BLaER1 (cell line): Measurements from ENCODE around the gene FTSJ1.

Source experiments
- H3K27ac ChIP-seq: shearing (Covaris generic); formaldehyde crosslinking; 2 replicates; pipeline ENCODE4 v1.8.1; 2022
- H3K27me3 ChIP-seq: shearing (Covaris generic); formaldehyde crosslinking; 2 replicates; pipeline ENCODE4 v1.8.1; 2022
- H3K36me3 ChIP-seq: shearing (Covaris generic); formaldehyde crosslinking; 2 replicates; pipeline ENCODE4 v1.8.1; 2022
- H3K4me1 ChIP-seq: shearing (Covaris generic); formaldehyde crosslinking; 2 replicates; pipeline ENCODE4 v1.8.1; 2022
- H3K4me2 ChIP-seq: shearing (Covaris generic); formaldehyde crosslinking; 2 replicates; pipeline ENCODE4 v1.8.1; 2022
- H3K4me3 ChIP-seq: shearing (Covaris generic); formaldehyde crosslinking; 2 replicates; pipeline ENCODE4 v1.8.1; 2022
- H3K9ac ChIP-seq: shearing (Covaris generic); formaldehyde crosslinking; 2 replicates; pipeline ENCODE4 v1.8.1; 2022
- H3K9me3 ChIP-seq: shearing (Covaris generic); formaldehyde crosslinking; 2 replicates; pipeline ENCODE4 v1.8.1; 2022
- H4K20me1 ChIP-seq: shearing (Covaris generic); formaldehyde crosslinking; 2 replicates; pipeline ENCODE4 v1.8.1; 2022
- Cebpa-rat ChIP-seq: shearing (Covaris generic); IDR thresholded peaks from 2 replicates; pipeline ENCODE4 v1.8.1; 2022

The FTSJ1 gene

DNA sequence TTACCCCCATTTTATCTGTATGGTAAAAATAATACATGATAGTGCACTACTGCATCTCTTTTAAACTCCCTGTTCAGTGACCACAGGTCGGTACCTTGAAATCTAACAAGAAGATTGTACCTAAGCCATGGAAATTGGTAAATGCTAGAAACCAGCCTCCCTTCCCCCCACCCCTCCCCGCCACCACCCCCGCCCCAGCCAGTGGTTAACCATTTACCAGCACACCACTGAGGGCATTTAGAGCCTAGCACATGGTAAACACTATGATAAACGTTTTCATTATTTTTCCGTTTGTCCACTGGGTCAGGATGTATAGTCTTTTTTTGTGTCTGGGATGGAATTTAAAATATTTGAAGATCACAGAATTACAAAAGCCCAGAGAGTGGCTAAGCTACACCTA lies 703 bp upstream of the FTSJ1 start:
- H3K4me2 ChIP-seq: peak overlapping the region; percentile 75
- TF ChIP-seq Cebpa-rat: no peak
- H3K9me3 ChIP-seq: no peaks in the 10 kb centered on the region
- peaks cover 27% of the 10 kb centered on the region for H3K4me1 ChIP-seq
- H4K20me1 ChIP-seq: peaks cover 33% of the 10 kb centered on the region
- H3K36me3 ChIP-seq: peaks cover 22% of the 10 kb centered on the region
- peak overlapping the region; percentile 83 for H3K27ac ChIP-seq
- H3K4me3 ChIP-seq: peak overlapping the region; percentile 82
- peak overlapping the region; percentile 85 for H3K9ac ChIP-seq
- peaks cover 29% of the 10 kb centered on the region for H3K27me3 ChIP-seq

DNA sequence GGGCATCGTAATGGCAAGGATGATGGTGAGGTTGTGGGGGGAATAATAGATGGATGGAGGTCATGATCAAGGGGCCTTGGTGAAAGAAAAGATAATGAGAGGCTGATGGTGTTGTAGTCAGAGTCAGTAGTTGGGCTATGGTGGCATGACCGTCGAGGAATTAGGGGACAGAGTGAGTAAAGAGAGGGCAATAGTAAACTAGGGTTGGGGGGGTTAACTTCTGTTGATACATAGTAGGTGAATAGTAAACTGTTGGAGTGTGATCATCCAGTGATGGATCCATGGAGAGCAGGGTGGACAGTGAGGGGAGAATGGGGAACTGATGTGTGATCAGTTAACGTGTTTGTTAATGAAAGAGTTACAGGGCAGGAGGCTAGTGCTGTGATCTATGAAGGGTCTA lies 920 bp downstream of the FTSJ1 start:
- Histone ChIP-seq H3K27me3 (peaks cover 33% of the 10 kb centered on the region), H3K9ac (peak overlapping the region; percentile 85), H3K4me2 (peak overlapping the region; percentile 82), H3K27ac (peak overlapping the region; percentile 83; the same call in 1 of the 2 replicates), H3K9me3 (no peaks in the 10 kb centered on the region), H3K4me3 (peak overlapping the region; percentile 82), H4K20me1 (peaks cover 43% of the 10 kb centered on the region), H3K4me1 (peaks cover 27% of the 10 kb centered on the region), H3K36me3 (peaks cover 39% of the 10 kb centered on the region)
- TF ChIP-seq Cebpa-rat: no peak

DNA sequence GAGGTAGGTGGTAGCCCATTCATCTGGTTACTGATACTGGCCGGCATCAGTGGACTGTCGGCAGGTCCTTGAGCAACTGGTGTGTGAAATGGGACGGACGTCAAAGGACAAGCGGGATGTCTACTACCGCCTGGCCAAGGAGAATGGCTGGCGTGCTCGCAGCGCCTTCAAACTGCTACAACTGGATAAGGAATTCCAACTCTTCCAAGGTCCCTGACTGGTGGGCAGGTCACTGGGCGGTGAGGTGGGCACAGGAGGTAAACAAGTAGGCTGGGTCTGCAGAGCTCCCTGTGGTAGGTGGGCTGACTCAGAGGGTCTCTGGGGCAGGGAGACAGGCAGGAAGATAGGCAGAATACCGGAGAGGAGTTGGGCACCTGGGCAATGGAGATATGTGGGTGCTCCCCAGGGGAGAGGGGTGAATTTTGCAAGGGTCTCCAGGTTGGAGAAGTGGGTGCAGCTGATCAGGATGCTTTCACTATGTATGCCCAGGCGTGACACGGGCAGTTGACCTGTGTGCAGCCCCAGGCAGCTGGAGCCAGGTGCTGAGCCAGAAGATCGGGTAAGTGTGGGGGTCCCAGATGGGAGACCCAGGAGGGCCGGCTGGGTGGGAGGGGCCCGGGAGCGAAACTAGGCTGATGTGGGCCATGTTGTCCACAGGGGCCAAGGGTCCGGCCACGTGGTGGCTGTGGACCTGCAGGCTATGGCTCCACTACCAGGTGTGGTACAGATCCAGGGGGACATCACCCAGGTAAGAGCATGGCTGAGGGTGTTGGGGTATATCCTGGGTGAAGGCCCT lies 2.2 kb downstream of the FTSJ1 start:
- Histone ChIP-seq H3K9ac (no peak overlapping the region), H3K27me3 (peaks cover 34% of the 10 kb centered on the region), H3K9me3 (no peaks in the 10 kb centered on the region), H3K4me1 (peaks cover 27% of the 10 kb centered on the region), H3K4me3 (no peak overlapping the region), H3K4me2 (peak overlapping the region; percentile 82), H3K36me3 (peaks cover 47% of the 10 kb centered on the region), H3K27ac (no peak overlapping the region), H4K20me1 (peaks cover 49% of the 10 kb centered on the region)
- no peak for TF ChIP-seq Cebpa-rat

DNA sequence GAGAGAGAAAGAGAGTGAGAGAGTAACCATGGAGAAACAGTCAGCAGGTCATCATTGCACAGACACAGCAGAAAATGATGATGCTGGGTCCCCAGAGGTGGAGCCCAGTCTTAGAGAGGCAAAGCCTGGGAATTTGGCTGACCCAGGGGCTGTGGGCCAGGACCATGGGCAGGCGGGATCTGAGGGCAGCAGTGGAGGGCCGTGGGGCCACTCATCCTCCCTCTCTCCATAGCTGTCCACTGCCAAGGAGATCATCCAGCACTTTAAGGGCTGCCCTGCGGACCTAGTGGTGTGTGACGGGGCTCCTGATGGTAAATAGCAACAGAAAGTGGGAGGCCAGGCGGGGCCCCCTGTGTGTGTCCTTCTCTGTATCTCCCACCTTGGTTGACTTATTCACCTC lies 2.8 kb downstream of the FTSJ1 start:
- Histone ChIP-seq H3K4me1 (peaks cover 21% of the 10 kb centered on the region), H3K27me3 (peaks cover 36% of the 10 kb centered on the region), H3K4me2 (no peak overlapping the region), H3K9ac (no peak overlapping the region), H3K27ac (no peak overlapping the region), H3K36me3 (peaks cover 53% of the 10 kb centered on the region), H3K9me3 (no peaks in the 10 kb centered on the region), H3K4me3 (no peak overlapping the region), H4K20me1 (peaks cover 49% of the 10 kb centered on the region)
- TF ChIP-seq Cebpa-rat: no peak

DNA sequence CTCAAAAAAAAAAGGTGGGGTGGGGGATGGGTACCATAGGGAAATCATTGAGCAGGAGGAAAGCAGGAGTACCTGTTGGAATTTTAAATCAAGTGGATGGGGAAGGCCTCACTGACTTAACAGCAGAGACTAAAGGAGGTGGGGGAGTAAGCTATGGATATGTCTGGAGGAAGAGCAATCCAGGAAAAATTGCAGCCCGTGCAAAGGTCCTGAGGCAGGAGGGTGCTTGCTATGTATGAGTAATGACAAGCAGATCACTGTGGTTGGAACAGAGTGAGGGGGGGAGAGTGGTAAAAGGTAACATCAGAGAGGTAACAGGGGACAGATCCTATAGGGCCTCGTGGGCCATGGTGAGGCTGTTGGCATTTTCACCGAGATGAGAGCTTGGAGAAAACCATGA lies 4.1 kb downstream of the FTSJ1 start:
- peaks cover 65% of the 10 kb centered on the region for H3K36me3 ChIP-seq
- H3K4me3 ChIP-seq: no peak overlapping the region
- no peak overlapping the region for H3K27ac ChIP-seq
- peaks cover 47% of the 10 kb centered on the region for H3K27me3 ChIP-seq
- H4K20me1 ChIP-seq: peaks cover 49% of the 10 kb centered on the region
- no peak overlapping the region for H3K4me2 ChIP-seq
- no peak overlapping the region for H3K9ac ChIP-seq
- peaks cover 8% of the 10 kb centered on the region for H3K4me1 ChIP-seq
- H3K9me3 ChIP-seq: no peaks in the 10 kb centered on the region
- TF ChIP-seq Cebpa-rat: no peak

DNA sequence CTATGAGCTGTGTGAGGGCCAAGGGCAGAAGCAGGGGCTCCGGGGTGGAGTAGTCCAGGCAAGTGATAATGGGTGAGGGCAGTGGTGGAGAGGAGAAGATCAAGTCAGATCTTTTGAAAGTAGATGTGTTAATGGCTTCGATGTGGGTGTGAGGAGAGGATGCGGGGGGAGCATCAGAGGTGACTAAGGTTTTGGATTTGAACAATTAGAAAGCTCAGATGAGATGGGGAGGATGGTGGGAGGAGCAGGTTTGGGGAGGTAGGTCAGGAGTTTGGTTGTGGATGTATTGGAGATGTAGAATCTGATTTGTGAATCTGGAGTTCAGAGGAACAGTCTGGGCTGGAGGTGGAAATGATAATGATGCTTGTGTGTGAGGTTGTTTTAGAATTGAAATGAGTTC lies 4.6 kb downstream of the FTSJ1 start:
- Histone ChIP-seq H3K9me3 (no peaks in the 10 kb centered on the region), H4K20me1 (peaks cover 49% of the 10 kb centered on the region), H3K27me3 (peaks cover 50% of the 10 kb centered on the region), H3K4me3 (no peak overlapping the region), H3K4me2 (no peak overlapping the region), H3K36me3 (peaks cover 65% of the 10 kb centered on the region), H3K9ac (no peak overlapping the region), H3K27ac (no peak overlapping the region), H3K4me1 (peaks cover 7% of the 10 kb centered on the region; the same call in 1 of the 2 replicates)
- TF ChIP-seq Cebpa-rat: no peak

DNA sequence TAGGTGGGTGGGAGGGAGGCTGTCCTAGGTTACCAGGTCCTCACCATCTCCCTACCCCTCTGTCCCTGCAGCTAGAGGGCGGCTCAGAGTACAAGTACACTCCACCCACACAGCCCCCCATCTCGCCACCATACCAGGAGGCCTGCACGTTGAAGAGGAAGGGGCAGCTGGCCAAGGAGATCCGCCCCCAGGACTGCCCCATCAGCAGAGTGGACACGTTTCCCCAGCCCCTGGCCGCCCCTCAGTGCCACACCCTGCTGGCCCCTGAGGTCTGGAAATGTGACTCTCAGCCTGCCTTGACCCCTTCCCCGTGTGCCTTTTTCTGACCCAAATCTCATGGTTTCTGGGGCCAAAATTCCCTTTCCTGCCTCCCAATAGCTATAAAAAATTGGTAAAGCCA lies 6.5 kb downstream of the FTSJ1 start:
- Histone ChIP-seq H3K9me3 (no peaks in the 10 kb centered on the region), H3K4me2 (no peak overlapping the region), H3K4me3 (no peak overlapping the region), H3K9ac (no peak overlapping the region), H3K27ac (no peak overlapping the region), H3K36me3 (peaks cover 74% of the 10 kb centered on the region), H3K27me3 (peaks cover 61% of the 10 kb centered on the region), H4K20me1 (peaks cover 43% of the 10 kb centered on the region), H3K4me1 (no peaks in the 10 kb centered on the region)
- no peak for TF ChIP-seq Cebpa-rat

DNA sequence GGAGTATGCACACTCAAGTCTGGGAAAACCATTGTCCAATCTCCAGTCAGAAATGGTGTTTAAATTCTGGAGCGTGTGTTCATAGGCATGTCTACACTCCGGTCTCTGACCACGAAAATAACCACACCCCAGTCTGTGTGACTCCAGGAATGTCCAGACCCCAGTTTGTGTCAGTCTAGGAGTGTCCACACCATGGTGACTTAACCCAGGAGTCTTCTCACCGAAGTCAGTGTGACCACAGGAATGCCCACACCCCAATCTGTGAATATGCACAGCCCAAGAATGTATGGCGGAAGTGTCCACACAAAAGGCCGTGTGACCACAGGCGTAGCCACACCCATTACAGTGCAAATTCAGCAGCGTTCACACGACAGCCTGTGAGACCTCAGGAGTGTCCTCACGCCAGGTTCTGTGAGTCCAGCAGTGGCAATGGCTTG lies 11.4 kb downstream of the FTSJ1 start:
- no peak overlapping the region for H3K27ac ChIP-seq

DNA sequence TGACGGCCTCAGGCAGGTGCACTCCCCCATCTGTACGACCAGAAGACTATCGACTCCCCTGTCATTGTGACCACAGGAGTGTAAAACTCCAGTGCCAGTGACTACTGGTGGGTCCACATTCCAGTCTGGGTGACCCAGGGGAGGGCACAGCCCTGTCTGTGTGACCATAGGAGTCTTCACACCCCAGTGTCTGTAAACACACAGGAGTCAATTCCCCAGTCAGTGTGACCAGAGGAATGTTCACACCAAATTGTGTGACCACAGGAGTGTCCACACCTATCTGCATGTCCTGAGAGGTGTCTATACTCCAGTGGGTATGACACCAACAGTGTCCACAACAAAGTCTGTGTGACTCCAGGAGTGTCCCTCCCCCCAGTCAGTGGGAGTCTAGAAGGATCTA lies 12.0 kb downstream of the FTSJ1 start:
- Histone ChIP-seq H4K20me1 (no peaks in the 10 kb centered on the region; the same call in 1 of the 2 replicates), H3K27ac (no peak overlapping the region)
- no peak for TF ChIP-seq Cebpa-rat

More for the DNA sequence above, 11.4 kb downstream of the FTSJ1 start:
- Histone ChIP-seq H3K36me3 (peaks cover 34% of the 10 kb centered on the region), H3K9ac (no peak overlapping the region), H3K9me3 (no peaks in the 10 kb centered on the region), H3K4me2 (no peak overlapping the region), H4K20me1 (peaks cover 3% of the 10 kb centered on the region; the same call in 1 of the 2 replicates), H3K4me1 (peaks cover 9% of the 10 kb centered on the region), H3K4me3 (no peak overlapping the region), H3K27me3 (peaks cover 75% of the 10 kb centered on the region)
- no peak for TF ChIP-seq Cebpa-rat

DNA sequence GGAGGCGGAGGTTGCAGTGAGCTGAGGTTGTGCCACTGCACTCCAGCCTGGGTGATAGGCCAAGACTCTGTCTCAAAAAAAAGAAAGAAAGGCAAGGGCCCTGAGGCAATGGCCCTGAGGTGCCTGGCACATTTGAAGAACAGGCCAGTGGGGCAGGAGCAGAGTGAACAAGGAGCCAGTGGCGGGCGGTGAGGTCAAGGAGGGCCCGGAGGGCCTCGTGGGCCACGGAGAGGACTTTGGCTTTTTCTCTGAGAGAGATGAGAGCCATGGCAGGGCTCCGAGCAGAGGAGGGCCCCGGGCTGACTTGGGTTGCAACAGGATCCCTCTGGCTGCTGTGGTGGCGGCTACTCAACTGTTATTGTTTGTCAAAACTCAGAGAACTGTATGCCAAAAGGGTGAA lies 13.3 kb downstream of the FTSJ1 start:
- Histone ChIP-seq H3K9me3 (no peaks in the 10 kb centered on the region), H3K4me3 (no peak overlapping the region), H4K20me1 (no peaks in the 10 kb centered on the region; the same call in 1 of the 2 replicates), H3K4me2 (no peak overlapping the region), H3K4me1 (peaks cover 27% of the 10 kb centered on the region), H3K27me3 (peaks cover 61% of the 10 kb centered on the region), H3K36me3 (peaks cover 19% of the 10 kb centered on the region), H3K9ac (no peak overlapping the region), H3K27ac (no peak overlapping the region)
- no peak for TF ChIP-seq Cebpa-rat

More for the DNA sequence above, 12.0 kb downstream of the FTSJ1 start:
- Histone ChIP-seq H3K4me3 (no peak overlapping the region), H3K9me3 (no peaks in the 10 kb centered on the region), H3K4me1 (peaks cover 16% of the 10 kb centered on the region), H3K4me2 (no peak overlapping the region), H3K9ac (no peak overlapping the region), H3K36me3 (peaks cover 30% of the 10 kb centered on the region), H3K27me3 (peaks cover 71% of the 10 kb centered on the region)
